ENCODE results near the gene KIR2DL1.
"Not testable (repeated sequence)": the region's sequence is repeated elsewhere in the genome, so short reads cannot be mapped to it uniquely, and the experiment has no call there.

Gene KIR2DL1

DNA sequence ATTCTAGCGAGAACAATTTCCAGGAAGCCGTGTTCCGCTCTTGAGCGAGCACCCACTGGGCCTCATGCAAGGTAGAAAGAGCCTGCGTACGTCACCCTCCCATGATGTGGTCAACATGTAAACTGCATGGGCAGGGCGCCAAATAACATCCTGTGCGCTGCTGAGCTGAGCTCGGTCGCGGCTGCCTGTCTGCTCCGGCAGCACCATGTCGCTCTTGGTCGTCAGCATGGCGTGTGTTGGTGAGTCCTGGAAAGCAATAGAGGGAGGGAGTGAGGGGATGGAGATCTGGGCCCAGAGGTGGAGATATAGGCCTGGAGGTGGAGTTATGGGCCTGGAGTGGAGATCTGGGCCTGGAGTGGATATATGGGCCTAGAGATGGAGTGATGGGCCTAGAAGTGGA lies at the start of gene KIR2DL1:
Gene KIR2DL1 (plus strand): TSS at position 148 of the 400 bp plus-strand sequence. CDS start 58 bp downstream, at position 206.
- H4K20me1 ChIP-seq (ENCODE audit: insufficient read depth); H3K27ac ChIP-seq; H3K27me3 ChIP-seq (ENCODE audit: insufficient read depth, low read depth); H3K9ac ChIP-seq; H3K79me2 ChIP-seq (ENCODE audit: insufficient read depth, low read depth); H3K4me2 ChIP-seq; H3K36me3 ChIP-seq (ENCODE audit: insufficient read depth); H3K4me1 ChIP-seq (ENCODE audit: low read depth, poor library complexity, severe bottlenecking); H3K4me3 ChIP-seq (IDR thresholded peaks at IDR 0.05; ENCODE audit: insufficient read depth, low read depth, low read length); H2AFZ ChIP-seq (ENCODE audit: low read depth): not testable (repeated sequence)

DNA sequence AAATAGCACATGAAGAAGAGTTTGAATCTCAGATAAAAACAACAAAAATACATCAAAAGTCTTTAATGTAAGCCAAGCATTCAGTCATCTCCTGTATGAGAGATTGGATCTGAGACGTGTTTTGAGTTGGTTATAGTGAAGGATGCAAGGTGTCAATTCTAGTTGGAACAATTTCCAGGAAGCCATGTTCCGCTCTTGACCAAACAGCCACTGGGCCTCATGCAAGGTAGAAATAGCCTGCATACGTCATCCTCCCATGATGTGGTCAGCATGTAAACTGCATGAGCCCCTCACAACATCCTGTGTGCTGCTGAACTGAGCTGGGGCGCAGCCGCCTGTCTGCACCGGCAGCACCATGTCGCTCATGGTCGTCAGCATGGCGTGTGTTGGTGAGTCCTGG lies 45.5 kb upstream of the KIR2DL1 start, which contains the start of gene KIR3DL3:
Gene KIR3DL3 (plus strand): TSS at position 301 of the 400 bp plus-strand sequence. CDS start 55 bp downstream, at position 356.
- Histone ChIP-seq H3K4me1 (ENCODE audit: low read depth, poor library complexity, severe bottlenecking) (no peaks in the 10 kb centered on the region), H2AFZ (ENCODE audit: low read depth) (no peak within 1 kb of the TSS), H3K4me3 (IDR thresholded peaks at IDR 0.05; ENCODE audit: insufficient read depth, low read depth, low read length) (no peak within 1 kb of the TSS), H3K4me2 (no peak within 1 kb of the TSS), H3K36me3 (ENCODE audit: insufficient read depth) (no peaks in the 10 kb centered on the region), H4K20me1 (ENCODE audit: insufficient read depth) (no peaks in the 10 kb centered on the region), H3K79me2 (ENCODE audit: insufficient read depth, low read depth) (no peaks in the 10 kb centered on the region), H3K27me3 (ENCODE audit: insufficient read depth, low read depth) (peaks cover 4% of the 10 kb centered on the region; the same call in 1 of the 2 replicates), H3K9ac (no peak within 1 kb of the TSS), H3K27ac (no peak within 1 kb of the TSS)
- TF ChIP-seq, protein P1, sequence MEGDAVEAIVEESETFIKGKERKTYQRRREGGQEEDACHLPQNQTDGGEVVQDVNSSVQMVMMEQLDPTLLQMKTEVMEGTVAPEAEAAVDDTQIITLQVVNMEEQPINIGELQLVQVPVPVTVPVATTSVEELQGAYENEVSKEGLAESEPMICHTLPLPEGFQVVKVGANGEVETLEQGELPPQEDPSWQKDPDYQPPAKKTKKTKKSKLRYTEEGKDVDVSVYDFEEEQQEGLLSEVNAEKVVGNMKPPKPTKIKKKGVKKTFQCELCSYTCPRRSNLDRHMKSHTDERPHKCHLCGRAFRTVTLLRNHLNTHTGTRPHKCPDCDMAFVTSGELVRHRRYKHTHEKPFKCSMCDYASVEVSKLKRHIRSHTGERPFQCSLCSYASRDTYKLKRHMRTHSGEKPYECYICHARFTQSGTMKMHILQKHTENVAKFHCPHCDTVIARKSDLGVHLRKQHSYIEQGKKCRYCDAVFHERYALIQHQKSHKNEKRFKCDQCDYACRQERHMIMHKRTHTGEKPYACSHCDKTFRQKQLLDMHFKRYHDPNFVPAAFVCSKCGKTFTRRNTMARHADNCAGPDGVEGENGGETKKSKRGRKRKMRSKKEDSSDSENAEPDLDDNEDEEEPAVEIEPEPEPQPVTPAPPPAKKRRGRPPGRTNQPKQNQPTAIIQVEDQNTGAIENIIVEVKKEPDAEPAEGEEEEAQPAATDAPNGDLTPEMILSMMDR (conservative IDR thresholded peaks at IDR 0.05; ENCODE audit: low read depth, low read length), result no peak

GRCh38 chr19:54724644-54725043 lies 44.9 kb upstream of the KIR2DL1 start:
- Histone ChIP-seq H3K36me3 (ENCODE audit: insufficient read depth) (no peaks in the 10 kb centered on the region), H3K27ac (no peak overlapping the region), H3K4me3 (IDR thresholded peaks at IDR 0.05; ENCODE audit: insufficient read depth, low read depth, low read length) (no peak overlapping the region), H3K27me3 (ENCODE audit: insufficient read depth, low read depth) (peaks cover 4% of the 10 kb centered on the region; the same call in 1 of the 2 replicates), H3K9ac (no peak overlapping the region), H4K20me1 (ENCODE audit: insufficient read depth) (no peaks in the 10 kb centered on the region), H3K4me2 (no peak overlapping the region), H2AFZ (ENCODE audit: low read depth) (no peak overlapping the region), H3K79me2 (ENCODE audit: insufficient read depth, low read depth) (no peaks in the 10 kb centered on the region), H3K4me1 (ENCODE audit: low read depth, poor library complexity, severe bottlenecking) (no peaks in the 10 kb centered on the region)
- TF ChIP-seq, protein P1 (conservative IDR thresholded peaks at IDR 0.05; ENCODE audit: low read depth, low read length), result no peak

DNA sequence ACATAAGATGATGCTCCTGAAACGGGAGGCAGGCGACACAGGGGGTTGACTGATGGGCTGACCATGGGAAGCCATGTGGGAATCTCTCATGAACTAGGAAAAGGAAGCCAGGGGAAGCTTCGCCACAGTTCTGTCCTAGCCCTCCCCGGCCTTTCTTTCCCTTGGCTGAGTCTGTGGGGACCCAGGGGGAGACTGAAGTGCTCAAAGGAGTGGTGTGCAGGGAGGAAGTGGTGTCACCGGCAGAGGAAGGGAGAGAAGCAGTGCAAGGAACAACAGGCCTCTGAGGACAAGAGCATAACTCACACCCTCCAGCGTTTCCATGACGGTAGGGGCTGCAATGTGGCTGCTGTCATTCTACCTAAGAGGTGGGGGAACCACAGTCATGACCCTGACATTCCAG lies 44.3 kb upstream of the KIR2DL1 start:
- peaks cover 4% of the 10 kb centered on the region; the same call in 1 of the 2 replicates for H3K27me3 ChIP-seq (ENCODE audit: insufficient read depth, low read depth)
- TF ChIP-seq, protein P1 (conservative IDR thresholded peaks at IDR 0.05; ENCODE audit: low read depth, low read length), result no peak
- no peaks in the 10 kb centered on the region for H3K79me2 ChIP-seq (ENCODE audit: insufficient read depth, low read depth)
- no peak overlapping the region for H2AFZ ChIP-seq (ENCODE audit: low read depth)
- H3K36me3 ChIP-seq (ENCODE audit: insufficient read depth), result no peaks in the 10 kb centered on the region
- H3K27ac ChIP-seq, result no peak overlapping the region
- H3K4me2 ChIP-seq, result no peak overlapping the region
- H3K9ac ChIP-seq, result no peak overlapping the region
- no peak overlapping the region for H3K4me3 ChIP-seq (IDR thresholded peaks at IDR 0.05; ENCODE audit: insufficient read depth, low read depth, low read length)
- no peaks in the 10 kb centered on the region for H3K4me1 ChIP-seq (ENCODE audit: low read depth, poor library complexity, severe bottlenecking)
- no peaks in the 10 kb centered on the region for H4K20me1 ChIP-seq (ENCODE audit: insufficient read depth)

GRCh38 chr19:54727562-54727961 lies 42.0 kb upstream of the KIR2DL1 start:
- TF ChIP-seq, protein P1 (conservative IDR thresholded peaks at IDR 0.05; ENCODE audit: low read depth, low read length), result no peak
- H3K27ac ChIP-seq, result no peak overlapping the region
- no peak overlapping the region for H3K9ac ChIP-seq
- no peaks in the 10 kb centered on the region for H3K4me1 ChIP-seq (ENCODE audit: low read depth, poor library complexity, severe bottlenecking)
- H3K27me3 ChIP-seq (ENCODE audit: insufficient read depth, low read depth), result peaks cover 4% of the 10 kb centered on the region; the same call in 1 of the 2 replicates
- no peak overlapping the region for H2AFZ ChIP-seq (ENCODE audit: low read depth)
- H3K4me2 ChIP-seq, result no peak overlapping the region
- no peaks in the 10 kb centered on the region for H3K36me3 ChIP-seq (ENCODE audit: insufficient read depth)
- no peaks in the 10 kb centered on the region for H4K20me1 ChIP-seq (ENCODE audit: insufficient read depth)
- no peak overlapping the region for H3K4me3 ChIP-seq (IDR thresholded peaks at IDR 0.05; ENCODE audit: insufficient read depth, low read depth, low read length)
- H3K79me2 ChIP-seq (ENCODE audit: insufficient read depth, low read depth), result no peaks in the 10 kb centered on the region
